ENCODE measurements around the gene PTCH2.

DNA sequence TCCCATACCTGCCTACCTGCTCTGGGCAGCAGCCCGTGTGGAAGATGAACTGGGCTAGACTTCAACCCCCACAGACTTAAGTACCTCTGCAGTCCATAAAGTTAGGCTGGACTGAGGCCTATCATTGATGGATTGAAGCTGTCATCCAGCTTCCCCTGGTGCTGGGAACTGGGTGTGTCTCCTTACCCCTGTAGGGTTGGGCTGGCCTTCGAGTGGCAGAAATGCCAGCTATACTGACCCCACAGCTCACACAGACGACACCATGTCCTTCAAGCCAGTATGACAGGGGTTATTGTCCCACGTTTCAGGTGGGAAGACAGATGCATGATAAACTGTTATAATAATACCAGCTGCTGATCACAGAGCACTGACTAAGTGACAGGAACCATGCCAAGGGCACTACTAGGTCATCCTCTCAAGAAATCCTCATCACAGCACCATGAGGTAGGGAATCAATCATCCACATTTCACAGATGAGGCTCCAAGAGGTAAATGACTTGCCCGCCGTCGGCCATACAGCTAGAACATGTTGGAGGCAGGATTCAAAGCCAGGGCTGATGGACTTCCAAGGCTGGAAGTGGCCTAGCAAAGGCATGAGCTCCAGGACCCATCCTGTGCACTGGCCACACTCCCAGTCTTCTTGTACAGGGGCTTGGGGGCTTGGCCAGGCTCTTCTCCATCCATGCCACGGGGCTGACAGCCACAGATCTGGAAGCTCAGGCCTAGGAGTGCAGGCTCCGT lies 54.8 kb downstream of the PTCH2 start, which contains the start of gene BEST4:
- TF ChIP-seq EZH2 (IDR thresholded peaks at IDR 0.05; ENCODE audit: low read depth): no peak
- TF ChIP-seq, protein P1, sequence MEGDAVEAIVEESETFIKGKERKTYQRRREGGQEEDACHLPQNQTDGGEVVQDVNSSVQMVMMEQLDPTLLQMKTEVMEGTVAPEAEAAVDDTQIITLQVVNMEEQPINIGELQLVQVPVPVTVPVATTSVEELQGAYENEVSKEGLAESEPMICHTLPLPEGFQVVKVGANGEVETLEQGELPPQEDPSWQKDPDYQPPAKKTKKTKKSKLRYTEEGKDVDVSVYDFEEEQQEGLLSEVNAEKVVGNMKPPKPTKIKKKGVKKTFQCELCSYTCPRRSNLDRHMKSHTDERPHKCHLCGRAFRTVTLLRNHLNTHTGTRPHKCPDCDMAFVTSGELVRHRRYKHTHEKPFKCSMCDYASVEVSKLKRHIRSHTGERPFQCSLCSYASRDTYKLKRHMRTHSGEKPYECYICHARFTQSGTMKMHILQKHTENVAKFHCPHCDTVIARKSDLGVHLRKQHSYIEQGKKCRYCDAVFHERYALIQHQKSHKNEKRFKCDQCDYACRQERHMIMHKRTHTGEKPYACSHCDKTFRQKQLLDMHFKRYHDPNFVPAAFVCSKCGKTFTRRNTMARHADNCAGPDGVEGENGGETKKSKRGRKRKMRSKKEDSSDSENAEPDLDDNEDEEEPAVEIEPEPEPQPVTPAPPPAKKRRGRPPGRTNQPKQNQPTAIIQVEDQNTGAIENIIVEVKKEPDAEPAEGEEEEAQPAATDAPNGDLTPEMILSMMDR (conservative IDR thresholded peaks at IDR 0.05): no peak
